Measurements from ENCODE around the gene SMTN.

SMTN gene

GRCh38 chr22:31080848-31081649 lies at the start of gene SMTN:
Gene SMTN (plus strand): TSS chr22:31081318. CDS start chr22:31083259, 1,941 bp downstream.
- intact Hi-C loops (cut with micrococcal nuclease) = loop anchor here (5.0 to 10.0 kb wide), 2 partner anchors 114 to 194 kb away; partner anchors contain the start of genes MORC2 and TUG1
- Mint-ChIP-seq H3K4me1 (ENCODE audit: low read depth) (peaks cover 54% of the 10 kb centered on the region), H3K9me3 (no peaks in the 10 kb centered on the region), H3K27me3 (peaks cover 5% of the 10 kb centered on the region), H3K4me3 (peak within 1 kb of the TSS; percentile 88), H3K36me3 (ENCODE audit: low read depth) (peaks cover 14% of the 10 kb centered on the region), H3K27ac (peak within 1 kb of the TSS; percentile 80)

GRCh38 chr22:31036671-31037550 lies 44.2 kb upstream of the SMTN start:
- H3K27me3 Mint-ChIP-seq = no peaks in the 10 kb centered on the region
- no peaks in the 10 kb centered on the region for H3K4me1 Mint-ChIP-seq (ENCODE audit: low read depth)
- H3K4me3 Mint-ChIP-seq = no peak overlapping the region
- no peak overlapping the region for H3K27ac Mint-ChIP-seq
- intact Hi-C loops (cut with micrococcal nuclease) = no loop called here
- H3K36me3 Mint-ChIP-seq (ENCODE audit: low read depth) = no peaks in the 10 kb centered on the region
- no peaks in the 10 kb centered on the region for H3K9me3 Mint-ChIP-seq

- Mint-ChIP-seq H3K36me3 (ENCODE audit: low read depth) (no peaks in the 10 kb centered on the region), H3K9me3 (no peaks in the 10 kb centered on the region), H3K27ac (no peak overlapping the region), H3K4me3 (no peak overlapping the region), H3K27me3 (no peaks in the 10 kb centered on the region), H3K4me1 (ENCODE audit: low read depth) (no peaks in the 10 kb centered on the region)
- intact Hi-C loops (cut with micrococcal nuclease) = no loop called here
These were observed 42.4 kb upstream of the SMTN start for GRCh38 chr22:31038686-31039085.

GRCh38 chr22:31039393-31039792 lies 41.7 kb upstream of the SMTN start:
- no peaks in the 10 kb centered on the region for H3K36me3 Mint-ChIP-seq (ENCODE audit: low read depth)
- H3K9me3 Mint-ChIP-seq = no peaks in the 10 kb centered on the region
- H3K27ac Mint-ChIP-seq = no peak overlapping the region
- intact Hi-C loops (cut with micrococcal nuclease) = no loop called here
- no peaks in the 10 kb centered on the region for H3K27me3 Mint-ChIP-seq
- no peak overlapping the region for H3K4me3 Mint-ChIP-seq
- no peaks in the 10 kb centered on the region for H3K4me1 Mint-ChIP-seq (ENCODE audit: low read depth)

- no peak overlapping the region for H3K4me3 Mint-ChIP-seq
- H3K4me1 Mint-ChIP-seq (ENCODE audit: low read depth) = no peaks in the 10 kb centered on the region
- H3K9me3 Mint-ChIP-seq = no peaks in the 10 kb centered on the region
- intact Hi-C loops (cut with micrococcal nuclease) = no loop called here
- no peaks in the 10 kb centered on the region for H3K36me3 Mint-ChIP-seq (ENCODE audit: low read depth)
- no peak overlapping the region for H3K27ac Mint-ChIP-seq
- no peaks in the 10 kb centered on the region for H3K27me3 Mint-ChIP-seq
These were observed 40.3 kb upstream of the SMTN start for GRCh38 chr22:31040542-31041398.

- Mint-ChIP-seq H3K36me3 (ENCODE audit: low read depth) (no peaks in the 10 kb centered on the region), H3K4me1 (ENCODE audit: low read depth) (no peaks in the 10 kb centered on the region), H3K9me3 (peaks cover 9% of the 10 kb centered on the region), H3K27ac (no peak overlapping the region), H3K4me3 (no peak overlapping the region), H3K27me3 (no peaks in the 10 kb centered on the region)
- intact Hi-C loops (cut with micrococcal nuclease) = no loop called here
These were observed 36.8 kb upstream of the SMTN start for GRCh38 chr22:31044262-31044861.

GRCh38 chr22:31045900-31046538 lies 35.1 kb upstream of the SMTN start:
- no peaks in the 10 kb centered on the region for H3K27me3 Mint-ChIP-seq
- H3K4me1 Mint-ChIP-seq (ENCODE audit: low read depth) = no peaks in the 10 kb centered on the region
- no peaks in the 10 kb centered on the region for H3K36me3 Mint-ChIP-seq (ENCODE audit: low read depth)
- H3K9me3 Mint-ChIP-seq = peaks cover 9% of the 10 kb centered on the region
- intact Hi-C loops (cut with micrococcal nuclease) = no loop called here
- H3K27ac Mint-ChIP-seq = no peak overlapping the region
- no peak overlapping the region for H3K4me3 Mint-ChIP-seq

- no peaks in the 10 kb centered on the region for H3K36me3 Mint-ChIP-seq (ENCODE audit: low read depth)
- intact Hi-C loops (cut with micrococcal nuclease) = no loop called here
These were observed 34.4 kb upstream of the SMTN start for GRCh38 chr22:31046539-31047226.

GRCh38 chr22:31048570-31048969 lies 32.5 kb upstream of the SMTN start:
- intact Hi-C loops (cut with micrococcal nuclease) = no loop called here
- H3K4me3 Mint-ChIP-seq = no peak overlapping the region
- peaks cover 6% of the 10 kb centered on the region for H3K4me1 Mint-ChIP-seq (ENCODE audit: low read depth)
- H3K27me3 Mint-ChIP-seq = no peaks in the 10 kb centered on the region
- H3K27ac Mint-ChIP-seq = no peak overlapping the region
- H3K9me3 Mint-ChIP-seq = peaks cover 9% of the 10 kb centered on the region
- no peaks in the 10 kb centered on the region for H3K36me3 Mint-ChIP-seq (ENCODE audit: low read depth)

More at GRCh38 chr22:31046539-31047226, 34.4 kb upstream of the SMTN start:
- H3K4me1 Mint-ChIP-seq (ENCODE audit: low read depth) = no peaks in the 10 kb centered on the region
- H3K4me3 Mint-ChIP-seq = no peak overlapping the region
- H3K9me3 Mint-ChIP-seq = peaks cover 9% of the 10 kb centered on the region
- H3K27ac Mint-ChIP-seq = no peak overlapping the region
- no peaks in the 10 kb centered on the region for H3K27me3 Mint-ChIP-seq

- Mint-ChIP-seq H3K9me3 (peaks cover 9% of the 10 kb centered on the region), H3K4me1 (ENCODE audit: low read depth) (peaks cover 6% of the 10 kb centered on the region), H3K4me3 (no peak overlapping the region), H3K27me3 (no peaks in the 10 kb centered on the region), H3K27ac (no peak overlapping the region), H3K36me3 (ENCODE audit: low read depth) (no peaks in the 10 kb centered on the region)
- intact Hi-C loops (cut with micrococcal nuclease) = no loop called here
These were observed 31.2 kb upstream of the SMTN start for GRCh38 chr22:31049815-31050420.

- no peaks in the 10 kb centered on the region for H3K36me3 Mint-ChIP-seq (ENCODE audit: low read depth)
These were observed 25.9 kb upstream of the SMTN start for GRCh38 chr22:31055117-31055634.

GRCh38 chr22:31055635-31056159 lies 25.4 kb upstream of the SMTN start:
- intact Hi-C loops (cut with micrococcal nuclease) = no loop called here
- Mint-ChIP-seq H3K27me3 (no peaks in the 10 kb centered on the region), H3K36me3 (ENCODE audit: low read depth) (no peaks in the 10 kb centered on the region), H3K4me1 (ENCODE audit: low read depth) (peaks cover 6% of the 10 kb centered on the region), H3K4me3 (no peak overlapping the region), H3K27ac (no peak overlapping the region), H3K9me3 (no peaks in the 10 kb centered on the region)

More at GRCh38 chr22:31055117-31055634, 25.9 kb upstream of the SMTN start:
- H3K27ac Mint-ChIP-seq = no peak overlapping the region
- H3K4me3 Mint-ChIP-seq = no peak overlapping the region
- no peaks in the 10 kb centered on the region for H3K27me3 Mint-ChIP-seq
- no peaks in the 10 kb centered on the region for H3K9me3 Mint-ChIP-seq
- peaks cover 6% of the 10 kb centered on the region for H3K4me1 Mint-ChIP-seq (ENCODE audit: low read depth)
- intact Hi-C loops (cut with micrococcal nuclease) = no loop called here
